ENCODE results near the gene PRKCE.

The PRKCE gene

GRCh38 chr2:45851576-45852304 lies 200.3 kb downstream of the PRKCE start:
- no peaks in the 10 kb centered on the region for H3K27me3 ChIP-seq
- peaks cover 3% of the 10 kb centered on the region for H3K36me3 ChIP-seq
- DNase-seq: peak; percentile 28
- peaks cover 11% of the 10 kb centered on the region for H3K4me1 ChIP-seq
- no peak overlapping the region for H3K4me3 ChIP-seq (ENCODE audit: low read depth, low read length)
- no peaks in the 10 kb centered on the region for H3K9me3 ChIP-seq
- TF ChIP-seq CTCF (IDR thresholded peaks at IDR 0.05; ENCODE audit: low read depth, low read length): no peak

DNA sequence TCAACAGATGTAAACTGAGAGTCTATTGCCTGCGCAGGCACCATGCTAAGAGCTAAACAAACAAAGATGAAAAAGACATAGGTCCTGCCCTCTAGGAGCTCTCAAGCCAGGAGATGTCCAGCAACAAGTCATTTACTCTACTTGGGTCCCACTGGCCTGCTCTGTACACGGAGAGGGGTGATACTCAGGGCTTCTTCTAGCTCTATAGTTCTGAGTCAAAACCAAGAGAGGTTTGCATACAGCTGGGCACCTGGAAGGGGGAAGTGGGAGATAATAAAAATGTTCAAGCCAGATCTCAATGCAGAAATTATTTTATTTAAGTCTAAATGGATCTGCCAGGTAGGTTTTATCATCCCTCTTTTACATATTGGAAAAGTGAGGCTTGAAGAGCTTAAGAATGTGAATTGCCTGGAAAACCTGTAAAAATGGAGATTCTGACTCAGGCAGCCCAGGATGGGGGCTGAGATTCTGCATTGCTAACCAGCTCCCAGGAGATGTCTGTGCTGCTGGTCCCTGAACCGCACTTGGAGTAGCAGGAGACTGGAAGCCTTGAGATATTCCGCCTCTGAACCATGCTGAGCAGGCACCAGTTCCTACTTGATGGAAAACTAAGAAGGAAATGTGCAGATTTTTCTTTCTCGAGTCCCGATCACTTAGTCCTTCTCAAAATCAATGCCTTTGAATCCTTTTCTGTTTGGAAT lies 201.1 kb downstream of the PRKCE start:
- Histone ChIP-seq H3K27me3 (no peaks in the 10 kb centered on the region), H3K4me1 (peaks cover 11% of the 10 kb centered on the region), H3K4me3 (ENCODE audit: low read depth, low read length) (no peak overlapping the region), H3K9me3 (no peaks in the 10 kb centered on the region), H3K36me3 (peaks cover 3% of the 10 kb centered on the region)
- no peak for DNase-seq
- no peak for TF ChIP-seq CTCF (IDR thresholded peaks at IDR 0.05; ENCODE audit: low read depth, low read length)

GRCh38 chr2:45855374-45855773 lies 203.9 kb downstream of the PRKCE start:
- H3K36me3 ChIP-seq: peaks cover 3% of the 10 kb centered on the region; the same call in 1 of the 2 replicates
- TF ChIP-seq CTCF (IDR thresholded peaks at IDR 0.05; ENCODE audit: low read depth, low read length): no peak
- peaks cover 15% of the 10 kb centered on the region for H3K4me1 ChIP-seq
- no peak overlapping the region for H3K4me3 ChIP-seq (ENCODE audit: low read depth, low read length)
- no peak for DNase-seq
- no peaks in the 10 kb centered on the region for H3K27me3 ChIP-seq
- H3K9me3 ChIP-seq: no peaks in the 10 kb centered on the region

- no peak for TF ChIP-seq CTCF (IDR thresholded peaks at IDR 0.05; ENCODE audit: low read depth, low read length)
- peaks cover 3% of the 10 kb centered on the region for H3K36me3 ChIP-seq
These were observed 205.2 kb downstream of the PRKCE start for GRCh38 chr2:45856391-45857274.

DNA sequence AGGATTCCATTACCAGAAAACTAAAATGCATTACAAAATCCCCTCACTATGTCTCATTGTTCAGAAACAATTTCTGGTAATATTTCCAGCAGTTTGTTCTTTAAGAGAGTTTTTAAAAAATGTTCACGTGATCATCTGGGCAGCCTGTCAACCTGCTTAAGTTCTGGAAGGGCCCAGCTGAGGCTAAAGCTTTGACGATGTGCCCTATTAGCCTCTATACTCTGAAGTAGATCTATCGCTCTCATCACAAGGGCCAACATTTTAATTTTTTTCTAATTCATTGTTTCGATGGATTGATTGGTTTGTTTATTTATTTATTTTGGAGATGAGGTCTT lies 205.8 kb downstream of the PRKCE start:
- TF ChIP-seq CTCF (IDR thresholded peaks at IDR 0.05; ENCODE audit: low read depth, low read length): no peak
- peaks cover 18% of the 10 kb centered on the region for H3K4me1 ChIP-seq
- no peaks in the 10 kb centered on the region for H3K27me3 ChIP-seq
- H3K9me3 ChIP-seq: no peaks in the 10 kb centered on the region
- peaks cover 3% of the 10 kb centered on the region for H3K36me3 ChIP-seq
- no peak for DNase-seq
- no peak overlapping the region for H3K4me3 ChIP-seq (ENCODE audit: low read depth, low read length)

More at GRCh38 chr2:45856391-45857274, 205.2 kb downstream of the PRKCE start:
- no peak overlapping the region for H3K4me3 ChIP-seq (ENCODE audit: low read depth, low read length)
- H3K9me3 ChIP-seq: no peaks in the 10 kb centered on the region
- no peak for DNase-seq
- H3K4me1 ChIP-seq: peaks cover 18% of the 10 kb centered on the region
- H3K27me3 ChIP-seq: no peaks in the 10 kb centered on the region

Data from BE2C (cell line).